ENCODE data around the gene ZSWIM8. TPM values are rescaled to one million over a fixed set of nuclear protein-coding genes. Genes with fewer than 3 reads are reported as not detected.

Gene ZSWIM8
- total RNA-seq, 1 donor from 2014 or later, result 30.5 TPM

DNA sequence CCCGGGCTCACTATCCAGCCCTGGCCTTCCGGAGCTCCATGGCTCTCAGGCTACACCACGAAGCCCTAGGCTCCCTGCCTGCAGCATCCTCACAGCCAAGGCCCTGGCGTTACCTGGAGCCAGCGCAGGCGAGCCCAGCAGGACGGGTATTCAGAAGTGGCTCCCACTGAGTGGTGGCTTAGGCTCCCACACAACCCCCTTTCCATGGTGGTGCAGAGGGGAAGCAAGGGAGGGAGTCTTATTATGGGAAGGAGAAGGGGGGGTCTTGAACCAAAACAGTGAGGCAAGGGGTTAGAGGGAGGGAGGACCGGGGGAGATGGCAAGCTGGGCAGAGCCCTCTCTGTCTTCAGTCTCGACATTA lies 55.6 kb downstream of the ZSWIM8 start:
- Mint-ChIP-seq H3K36me3 (peaks cover 17% of the 10 kb centered on the region), H3K4me1 (peaks cover 7% of the 10 kb centered on the region), H3K27ac (no peak overlapping the region), H3K27me3 (ENCODE audit: insufficient read depth, low read depth) (peaks cover 6% of the 10 kb centered on the region), H3K9me3 (no peaks in the 10 kb centered on the region), H3K4me3 (no peak overlapping the region)
- H3K4me2 ChIP-seq, result peak overlapping the region; percentile 49
- H3K9me3 ChIP-seq (ENCODE audit: low read depth), result no peaks in the 10 kb centered on the region
- no peak overlapping the region for H3K27ac ChIP-seq
- peaks cover 19% of the 10 kb centered on the region for H3K4me1 ChIP-seq
- no peak overlapping the region for H2AFZ ChIP-seq (replicated peaks)
- H3K27me3 ChIP-seq, result no peaks in the 10 kb centered on the region
- no peak for TF ChIP-seq EZH2phosphoT487 (IDR thresholded peaks at IDR 0.05)
- TF ChIP-seq, protein P1, sequence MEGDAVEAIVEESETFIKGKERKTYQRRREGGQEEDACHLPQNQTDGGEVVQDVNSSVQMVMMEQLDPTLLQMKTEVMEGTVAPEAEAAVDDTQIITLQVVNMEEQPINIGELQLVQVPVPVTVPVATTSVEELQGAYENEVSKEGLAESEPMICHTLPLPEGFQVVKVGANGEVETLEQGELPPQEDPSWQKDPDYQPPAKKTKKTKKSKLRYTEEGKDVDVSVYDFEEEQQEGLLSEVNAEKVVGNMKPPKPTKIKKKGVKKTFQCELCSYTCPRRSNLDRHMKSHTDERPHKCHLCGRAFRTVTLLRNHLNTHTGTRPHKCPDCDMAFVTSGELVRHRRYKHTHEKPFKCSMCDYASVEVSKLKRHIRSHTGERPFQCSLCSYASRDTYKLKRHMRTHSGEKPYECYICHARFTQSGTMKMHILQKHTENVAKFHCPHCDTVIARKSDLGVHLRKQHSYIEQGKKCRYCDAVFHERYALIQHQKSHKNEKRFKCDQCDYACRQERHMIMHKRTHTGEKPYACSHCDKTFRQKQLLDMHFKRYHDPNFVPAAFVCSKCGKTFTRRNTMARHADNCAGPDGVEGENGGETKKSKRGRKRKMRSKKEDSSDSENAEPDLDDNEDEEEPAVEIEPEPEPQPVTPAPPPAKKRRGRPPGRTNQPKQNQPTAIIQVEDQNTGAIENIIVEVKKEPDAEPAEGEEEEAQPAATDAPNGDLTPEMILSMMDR (IDR thresholded peaks at IDR 0.05), result no peak
- no peak for TF ChIP-seq EZH2 (IDR thresholded peaks at IDR 0.05)
- H3F3A ChIP-seq (ENCODE audit: low read depth), result peaks cover 21% of the 10 kb centered on the region
- peaks cover 10% of the 10 kb centered on the region for H4K20me1 ChIP-seq (ENCODE audit: low read depth)
- DNase-seq (ENCODE audit: low spot score), result no peak
- no peaks in the 10 kb centered on the region for H3K36me3 ChIP-seq
- peak overlapping the region; percentile 27 for H3K9ac ChIP-seq
- no peaks in the 10 kb centered on the region for H3K79me2 ChIP-seq (ENCODE audit: low read depth)
- H3K4me3 ChIP-seq, result no peak overlapping the region

DNA sequence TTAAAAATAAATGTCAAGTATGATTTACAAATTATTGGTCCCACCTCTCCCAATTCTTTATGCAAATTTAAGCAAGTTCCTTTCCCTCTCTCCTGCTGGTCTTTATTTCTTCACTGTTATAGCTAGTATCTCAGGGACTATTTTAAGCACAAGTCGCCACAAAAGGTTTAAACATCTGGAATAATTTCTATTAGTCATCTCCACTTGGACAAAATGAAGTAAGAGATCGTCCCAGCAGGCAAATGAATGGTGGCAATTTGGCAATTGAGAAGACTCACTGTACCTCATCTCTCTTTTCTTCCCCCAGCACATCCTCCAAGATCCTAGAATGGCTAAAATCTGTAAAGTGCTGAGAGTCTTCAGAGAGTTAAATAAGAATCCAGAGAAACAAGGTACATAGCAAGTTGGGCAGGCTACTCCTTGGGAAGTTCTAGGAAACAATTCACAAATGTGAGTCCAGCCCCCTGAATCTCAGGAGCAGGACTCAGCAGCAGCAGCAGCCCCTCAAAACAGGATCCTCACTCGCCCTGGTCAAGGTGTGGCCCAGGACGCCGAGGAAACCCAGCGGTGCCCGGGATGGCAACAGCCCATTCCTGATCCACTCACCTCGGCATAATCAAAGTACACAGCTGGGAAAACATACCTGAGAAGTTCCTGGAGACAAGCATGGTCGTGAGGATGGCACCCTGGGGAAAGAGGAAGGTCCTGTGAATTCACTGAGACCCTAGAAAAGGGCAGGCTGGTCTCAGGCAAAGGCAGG lies 56.3 kb downstream of the ZSWIM8 start:
- no peaks in the 10 kb centered on the region for H3K9me3 ChIP-seq (ENCODE audit: low read depth)
- Mint-ChIP-seq H3K36me3 (peaks cover 18% of the 10 kb centered on the region), H3K4me3 (no peak overlapping the region), H3K4me1 (peaks cover 7% of the 10 kb centered on the region), H3K27ac (no peak overlapping the region), H3K9me3 (no peaks in the 10 kb centered on the region), H3K27me3 (ENCODE audit: insufficient read depth, low read depth) (peaks cover 6% of the 10 kb centered on the region)
- H2AFZ ChIP-seq (replicated peaks), result no peak overlapping the region
- TF ChIP-seq EZH2 (IDR thresholded peaks at IDR 0.05), result no peak
- TF ChIP-seq, protein P1 (IDR thresholded peaks at IDR 0.05), result no peak
- TF ChIP-seq EZH2phosphoT487 (IDR thresholded peaks at IDR 0.05), result no peak
- H3K36me3 ChIP-seq, result no peaks in the 10 kb centered on the region
- peaks cover 21% of the 10 kb centered on the region for H3F3A ChIP-seq (ENCODE audit: low read depth)
- no peak overlapping the region for H3K27ac ChIP-seq
- H3K9ac ChIP-seq, result peak overlapping the region; percentile 35
- H3K4me1 ChIP-seq, result peaks cover 19% of the 10 kb centered on the region
- H3K27me3 ChIP-seq, result no peaks in the 10 kb centered on the region
- DNase-seq (ENCODE audit: low spot score), result no peak
- no peaks in the 10 kb centered on the region for H3K79me2 ChIP-seq (ENCODE audit: low read depth)
- peak overlapping the region; percentile 33 for H3K4me2 ChIP-seq
- H3K4me3 ChIP-seq, result no peak overlapping the region
- H4K20me1 ChIP-seq (ENCODE audit: low read depth), result peaks cover 10% of the 10 kb centered on the region

DNA sequence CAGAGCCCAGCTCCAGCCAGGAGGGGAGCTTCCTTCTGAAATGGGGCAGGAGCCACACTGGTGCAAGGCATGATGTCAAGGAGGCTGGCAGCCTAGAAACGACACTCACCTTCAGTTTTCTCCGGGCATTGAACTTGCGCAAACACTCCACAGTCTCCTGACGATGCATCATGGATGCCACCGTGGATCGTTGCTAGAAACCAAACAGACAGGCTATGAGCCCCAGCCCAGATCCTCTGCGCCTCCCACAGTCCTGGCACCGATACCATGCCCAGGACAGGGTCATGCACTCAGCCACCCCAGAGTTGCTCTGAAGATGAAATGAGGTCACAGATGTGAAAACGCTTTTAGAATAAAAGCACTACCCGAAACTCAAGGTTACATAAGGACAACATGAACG lies 56.9 kb downstream of the ZSWIM8 start:
- H3K79me2 ChIP-seq (ENCODE audit: low read depth), result no peaks in the 10 kb centered on the region
- TF ChIP-seq EZH2 (IDR thresholded peaks at IDR 0.05) (no peak), EZH2phosphoT487 (IDR thresholded peaks at IDR 0.05) (no peak)
- TF ChIP-seq, protein P1 (IDR thresholded peaks at IDR 0.05), result no peak
- H4K20me1 ChIP-seq (ENCODE audit: low read depth), result peaks cover 10% of the 10 kb centered on the region
- H3K4me3 ChIP-seq, result no peak overlapping the region
- no peaks in the 10 kb centered on the region for H3K9me3 ChIP-seq (ENCODE audit: low read depth)
- no peak overlapping the region for H3K27ac Mint-ChIP-seq
- peaks cover 7% of the 10 kb centered on the region for H3K4me1 Mint-ChIP-seq
- H2AFZ ChIP-seq (replicated peaks), result no peak overlapping the region
- peaks cover 19% of the 10 kb centered on the region for H3K4me1 ChIP-seq
- H3K27ac ChIP-seq, result no peak overlapping the region
- peaks cover 21% of the 10 kb centered on the region for H3F3A ChIP-seq (ENCODE audit: low read depth)
- H3K9me3 Mint-ChIP-seq, result no peaks in the 10 kb centered on the region
- no peak overlapping the region for H3K4me2 ChIP-seq
- no peak overlapping the region for H3K4me3 Mint-ChIP-seq
- H3K27me3 Mint-ChIP-seq (ENCODE audit: insufficient read depth, low read depth), result peaks cover 5% of the 10 kb centered on the region
- no peaks in the 10 kb centered on the region for H3K36me3 ChIP-seq
- H3K9ac ChIP-seq, result peak overlapping the region; percentile 35
- no peaks in the 10 kb centered on the region for H3K27me3 ChIP-seq
- H3K36me3 Mint-ChIP-seq, result peaks cover 21% of the 10 kb centered on the region
- no peak for DNase-seq (ENCODE audit: low spot score)
